ENCODE measurements around the gene ASTN2. TPM values are rescaled to one million over a fixed set of nuclear protein-coding genes. Genes with fewer than 3 reads are reported as not detected.
"Not testable (repeated sequence)": the region's sequence is repeated elsewhere in the genome, so short reads cannot be mapped to it uniquely, and the experiment has no call there.

Gene ASTN2
- total RNA-seq, 1 experiment from 2014 or later: 11.5 TPM

DNA sequence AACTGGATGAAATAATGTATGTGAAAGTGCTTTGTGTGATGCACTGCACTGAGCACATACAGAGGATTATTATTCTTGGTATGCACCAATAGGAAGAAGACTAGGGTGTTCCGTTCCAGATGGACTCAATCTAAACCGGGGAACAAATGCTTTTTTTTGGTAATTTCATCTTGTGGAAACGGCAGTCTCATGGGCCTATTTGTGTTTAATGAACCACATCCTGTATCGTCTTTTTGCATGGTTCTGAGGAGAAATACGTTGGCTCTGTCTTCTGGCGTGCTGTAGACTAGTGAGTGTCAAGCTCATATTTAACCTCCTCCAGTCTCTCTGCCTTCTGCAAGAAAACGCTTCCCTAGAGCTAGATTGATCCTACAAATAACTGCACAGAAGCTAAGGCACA lies 697.7 kb downstream of the ASTN2 start:
- DNase-seq (ENCODE audit: extremely low read depth, low read depth): no peak

DNA sequence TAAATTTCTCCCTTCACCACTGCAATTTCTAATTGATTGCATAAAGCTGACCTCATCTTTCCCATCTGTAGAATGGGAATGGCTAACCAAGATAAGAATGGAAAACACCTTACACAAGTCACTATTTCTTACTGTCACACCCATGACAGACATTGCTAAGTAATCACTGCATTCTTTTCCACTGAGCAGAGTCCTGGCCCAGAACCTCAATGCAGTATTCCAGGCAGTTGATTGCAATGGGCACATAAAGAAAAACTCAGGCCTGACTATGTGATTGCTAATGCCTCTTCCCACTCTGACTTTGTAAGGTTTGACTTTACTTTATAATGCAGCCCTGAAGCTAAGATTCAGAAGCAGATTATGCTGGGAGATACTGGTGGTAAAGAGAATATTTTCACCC lies 698.4 kb downstream of the ASTN2 start:
- no peak for DNase-seq (ENCODE audit: extremely low read depth, low read depth)

DNA sequence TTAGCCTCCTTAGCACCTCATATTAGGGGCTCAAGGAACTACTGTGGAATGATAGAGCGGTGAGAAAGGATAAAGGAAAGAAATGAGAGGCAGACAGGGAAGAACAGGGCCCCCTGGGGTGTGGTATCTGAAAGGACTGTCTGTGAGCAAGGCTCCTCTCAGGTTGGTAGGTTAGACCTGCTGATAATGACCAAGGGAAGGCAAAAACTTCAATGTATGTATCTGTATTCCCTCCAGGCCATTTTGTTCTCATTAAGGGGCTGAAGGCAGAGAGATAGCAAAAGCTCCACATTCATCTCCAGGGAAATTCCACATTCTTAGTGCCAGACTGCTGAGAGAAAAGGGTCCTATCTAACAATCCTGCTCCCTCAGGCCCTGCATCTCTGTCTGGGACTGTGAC lies 699.1 kb downstream of the ASTN2 start:
- no peak for DNase-seq (ENCODE audit: extremely low read depth, low read depth)

DNA sequence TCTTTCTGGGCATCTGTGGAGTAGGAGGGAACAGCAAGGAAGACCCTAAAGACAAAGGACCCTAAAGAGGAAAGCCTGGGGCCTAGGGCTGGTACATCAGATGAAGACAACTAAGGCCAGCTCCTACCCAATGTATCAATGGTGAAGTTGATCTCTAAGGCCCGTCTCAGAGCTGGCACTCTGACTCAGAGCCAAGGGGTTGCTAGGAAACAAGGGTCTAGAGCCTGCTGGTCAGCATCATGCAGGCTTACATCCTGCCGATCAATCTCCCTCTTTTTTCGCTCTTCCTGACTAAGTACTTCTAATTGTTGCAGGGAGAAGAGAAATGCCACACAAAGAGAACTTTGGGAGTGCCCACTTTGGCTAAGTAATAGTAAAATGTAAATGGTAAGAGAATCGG lies 701.6 kb downstream of the ASTN2 start:
- no peak for DNase-seq (ENCODE audit: extremely low read depth, low read depth)

DNA sequence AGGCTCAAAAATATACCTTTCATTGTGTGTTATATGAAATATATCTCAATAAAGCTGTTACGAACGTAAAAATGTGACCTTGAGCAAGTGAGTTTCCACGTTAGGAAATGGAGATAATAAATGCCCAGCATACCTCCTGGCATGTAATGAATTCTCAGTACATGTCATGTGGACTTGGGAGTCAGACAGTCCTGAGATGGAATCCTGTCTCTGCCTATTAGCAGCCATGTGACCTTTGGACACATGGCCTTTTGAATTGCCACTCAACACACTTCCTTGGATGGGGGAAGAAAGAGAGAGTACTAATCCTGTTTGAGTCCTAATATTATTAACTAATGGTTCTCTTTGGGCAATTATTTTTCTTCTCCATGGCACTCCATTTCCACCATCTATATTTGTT lies 702.1 kb downstream of the ASTN2 start:
- DNase-seq (ENCODE audit: extremely low read depth, low read depth): no peak

DNA sequence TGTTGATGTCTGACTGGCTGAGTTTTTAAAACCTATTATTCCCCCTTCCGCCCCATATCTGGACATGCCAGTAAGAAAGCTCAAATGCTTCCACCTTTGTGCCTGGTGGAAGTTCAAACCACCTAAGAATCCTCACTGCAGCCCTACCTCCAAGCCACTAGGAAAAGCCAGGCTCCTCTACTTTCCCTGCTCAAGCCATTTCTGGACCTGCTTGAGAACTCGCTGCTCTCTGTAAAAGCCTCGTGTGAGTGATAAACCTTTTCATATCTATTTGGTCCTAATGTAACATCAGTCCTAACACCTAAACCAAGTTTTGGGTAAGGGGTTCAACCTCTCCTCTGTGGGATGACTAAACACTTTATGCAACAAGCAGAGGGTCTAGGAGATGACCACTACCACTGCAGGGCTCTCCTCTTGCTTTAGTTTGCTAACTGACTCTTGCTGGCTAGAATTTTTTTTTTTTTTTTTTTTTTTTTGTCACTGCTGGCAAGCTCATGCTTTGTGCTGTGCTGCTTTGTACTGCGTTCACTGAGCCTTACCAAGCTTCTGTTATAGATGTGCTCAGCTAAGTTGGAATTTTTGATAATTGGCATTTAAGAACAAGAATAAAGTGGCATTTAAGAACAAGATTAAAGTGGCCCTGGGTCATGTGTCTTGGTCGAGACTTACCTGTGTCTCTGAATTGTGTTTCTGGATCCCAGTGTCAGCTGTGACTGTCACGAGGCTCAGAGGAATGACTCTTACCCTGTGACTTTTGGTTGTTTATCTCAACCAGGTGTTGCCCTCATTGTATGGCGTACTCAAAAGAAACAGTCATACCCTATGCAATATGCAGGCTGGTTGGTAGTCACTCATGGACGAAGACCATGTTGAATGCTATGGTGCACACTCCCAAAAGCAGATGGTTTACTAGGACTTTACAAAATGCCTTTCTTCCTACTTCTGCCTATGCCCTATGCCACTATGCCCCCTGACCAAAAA lies 708.3 kb downstream of the ASTN2 start:
- no peak for DNase-seq (ENCODE audit: extremely low read depth, low read depth)

DNA sequence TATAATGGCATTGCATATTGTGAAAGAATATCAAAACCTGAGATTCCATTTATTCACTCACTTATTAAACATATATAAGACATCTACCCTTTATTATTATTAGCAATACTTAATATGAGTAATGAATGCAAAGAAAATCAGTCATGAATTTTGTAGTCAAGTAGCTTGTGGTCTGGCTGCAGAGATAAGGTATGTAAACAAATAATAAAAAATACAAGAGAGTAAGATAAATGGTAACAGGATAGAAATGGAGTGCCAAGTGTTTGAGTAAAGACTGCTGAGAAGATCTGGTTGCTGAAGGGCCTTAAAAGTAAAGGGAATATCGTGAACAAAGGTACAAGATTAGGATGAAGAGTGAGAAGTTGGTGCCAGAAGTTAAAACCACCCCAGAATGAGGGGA lies 709.3 kb downstream of the ASTN2 start:
- no peak for DNase-seq (ENCODE audit: extremely low read depth, low read depth)

DNA sequence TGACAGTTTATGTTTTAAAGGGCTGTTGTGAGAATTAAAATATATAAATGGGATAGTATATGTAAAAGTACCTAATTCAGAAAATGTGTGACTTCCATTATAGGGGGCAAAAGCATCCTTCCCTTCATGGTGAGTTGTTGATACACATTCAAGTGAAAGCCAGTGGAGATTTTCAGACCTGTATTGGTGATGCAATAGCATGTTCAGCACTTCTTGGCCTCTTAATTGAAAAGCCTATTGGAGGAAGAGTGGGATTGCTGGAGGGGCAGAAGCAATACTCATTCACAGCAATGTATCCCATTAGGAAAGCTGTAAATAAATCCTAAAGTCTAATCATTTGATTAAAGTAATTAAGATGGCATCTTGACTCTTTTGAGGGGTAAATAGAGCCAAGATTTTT lies 710.4 kb downstream of the ASTN2 start:
- no peak for DNase-seq (ENCODE audit: extremely low read depth, low read depth)

DNA sequence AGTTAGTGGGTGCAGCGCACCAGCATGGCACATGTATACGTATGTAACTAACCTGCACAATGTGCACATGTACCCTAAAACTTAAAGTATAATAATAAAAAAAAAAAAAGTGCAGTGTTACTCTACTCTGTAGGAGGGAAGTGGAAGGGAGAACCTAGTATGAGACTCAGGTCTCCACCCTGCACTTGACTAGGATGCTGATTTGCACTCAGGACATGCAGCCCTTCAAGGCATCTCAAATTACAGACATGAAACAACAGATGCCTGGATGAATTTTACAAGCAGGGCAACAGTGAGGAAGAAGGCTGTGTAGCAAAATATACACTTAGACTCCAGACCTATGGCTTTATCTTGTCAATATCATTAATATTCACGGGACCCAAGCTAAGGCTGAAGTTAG lies 711.2 kb downstream of the ASTN2 start:
- no peak for DNase-seq (ENCODE audit: extremely low read depth, low read depth)

DNA sequence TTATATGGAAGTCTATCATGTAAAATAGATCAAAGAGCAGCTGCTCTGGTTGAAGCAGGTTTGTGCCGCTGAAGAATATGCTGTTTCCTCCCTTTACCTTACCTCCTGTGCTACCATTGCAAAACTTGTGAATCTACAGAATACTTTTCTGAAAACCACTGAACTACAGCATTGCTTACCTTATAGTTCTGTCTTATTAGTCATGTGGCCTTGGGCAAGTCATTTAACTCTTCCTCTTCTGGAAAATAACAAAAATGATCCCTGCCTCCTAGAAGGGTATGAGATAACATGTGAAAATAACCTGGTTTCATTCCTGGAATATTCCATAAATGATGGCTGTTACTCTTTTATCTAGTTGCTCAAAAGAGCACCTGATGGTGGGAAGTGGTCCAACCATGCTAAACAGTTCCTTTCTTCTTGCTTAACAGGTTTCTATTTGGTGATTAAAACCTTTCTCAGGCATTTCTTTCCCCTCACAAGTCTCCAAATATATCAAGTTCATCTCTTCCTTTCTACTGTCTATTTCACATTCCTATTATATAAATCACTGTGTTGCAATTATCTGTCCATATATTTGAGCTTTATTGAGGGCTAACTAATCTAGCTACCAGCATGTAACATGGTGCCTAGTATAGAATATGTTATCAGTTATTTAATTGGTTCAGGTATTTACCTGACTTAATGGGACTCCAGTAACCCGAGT lies 712.8 kb downstream of the ASTN2 start:
- no peak for DNase-seq (ENCODE audit: extremely low read depth, low read depth)

DNA sequence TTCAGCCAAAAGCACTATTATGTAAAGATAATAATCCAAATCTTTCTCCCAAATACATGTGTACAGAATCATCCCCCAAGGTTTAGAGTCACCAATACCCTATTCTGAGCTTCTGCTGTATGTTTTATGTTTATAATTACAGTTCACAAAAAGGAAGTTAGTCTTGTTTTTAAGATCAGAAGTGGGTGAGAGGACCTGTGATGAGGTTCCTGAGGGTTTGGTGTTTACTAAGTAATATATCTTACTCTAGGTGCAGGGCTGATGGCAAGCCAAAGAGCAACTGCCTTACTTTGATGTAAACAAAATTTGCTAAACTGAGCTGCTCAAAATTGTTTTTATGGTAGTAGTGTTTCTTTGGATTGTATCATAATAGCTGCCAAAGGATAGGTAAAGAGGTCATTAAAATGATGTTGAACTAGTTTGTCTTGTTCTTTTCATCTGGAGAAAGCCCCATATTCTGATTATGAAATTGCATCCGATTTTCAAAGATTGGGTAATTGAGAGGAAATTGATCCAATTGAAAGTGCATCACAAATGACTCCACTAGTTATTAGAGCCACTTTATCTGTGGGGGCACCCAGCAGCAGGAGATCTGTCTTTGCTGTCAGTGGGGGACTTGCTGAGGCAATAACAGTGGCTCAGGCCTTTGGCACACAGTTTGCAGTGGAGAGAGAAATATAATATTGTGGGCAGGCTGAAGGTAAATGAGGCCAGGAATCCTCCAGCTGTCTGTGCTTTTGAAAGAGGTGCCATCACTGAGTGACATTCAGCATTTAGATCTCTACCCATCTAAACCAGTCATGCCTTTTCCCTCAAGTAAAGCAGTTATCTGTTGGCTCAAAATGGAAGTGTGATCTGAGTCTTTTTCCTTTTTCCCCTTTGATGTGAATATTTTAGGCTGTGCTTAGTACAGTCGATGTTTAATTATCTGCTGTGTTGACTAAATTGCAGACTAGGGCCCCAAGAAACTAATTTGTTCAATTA lies 713.7 kb downstream of the ASTN2 start:
- DNase-seq (ENCODE audit: extremely low read depth, low read depth): no peak

DNA sequence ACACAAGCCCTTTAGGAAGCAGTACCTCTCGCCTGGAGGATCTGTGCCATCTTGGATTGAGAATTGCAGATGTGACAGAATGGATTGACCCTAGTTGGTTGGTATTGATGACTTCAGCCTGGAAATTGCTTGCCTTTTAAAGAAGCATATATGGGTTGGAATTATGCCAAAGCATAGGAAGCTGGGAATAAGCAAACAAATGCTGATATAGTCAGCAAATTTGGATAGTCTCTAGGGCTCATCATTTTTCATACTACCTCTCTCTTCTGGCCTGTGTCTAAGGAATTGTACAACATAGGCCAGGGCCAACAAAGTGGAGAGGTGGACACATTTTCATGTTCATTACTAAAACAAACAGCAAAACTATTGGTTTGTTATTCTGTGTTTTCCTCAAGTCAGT lies 714.6 kb downstream of the ASTN2 start:
- DNase-seq (ENCODE audit: extremely low read depth, low read depth): no peak

DNA sequence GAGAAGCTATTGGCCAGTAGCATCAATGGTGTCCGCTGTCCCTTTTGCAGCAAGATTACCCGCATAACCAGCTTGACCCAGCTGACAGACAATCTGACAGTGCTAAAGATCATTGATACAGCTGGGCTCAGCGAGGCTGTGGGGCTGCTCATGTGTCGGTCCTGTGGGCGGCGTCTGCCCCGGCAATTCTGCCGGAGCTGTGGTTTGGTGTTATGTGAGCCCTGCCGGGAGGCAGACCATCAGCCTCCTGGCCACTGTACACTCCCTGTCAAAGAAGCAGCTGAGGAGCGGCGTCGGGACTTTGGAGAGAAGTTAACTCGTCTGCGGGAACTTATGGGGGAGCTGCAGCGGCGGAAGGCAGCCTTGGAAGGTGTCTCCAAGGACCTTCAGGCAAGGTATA lies 717.0 kb downstream of the ASTN2 start:
- DNase-seq (ENCODE audit: extremely low read depth, low read depth): no peak

DNA sequence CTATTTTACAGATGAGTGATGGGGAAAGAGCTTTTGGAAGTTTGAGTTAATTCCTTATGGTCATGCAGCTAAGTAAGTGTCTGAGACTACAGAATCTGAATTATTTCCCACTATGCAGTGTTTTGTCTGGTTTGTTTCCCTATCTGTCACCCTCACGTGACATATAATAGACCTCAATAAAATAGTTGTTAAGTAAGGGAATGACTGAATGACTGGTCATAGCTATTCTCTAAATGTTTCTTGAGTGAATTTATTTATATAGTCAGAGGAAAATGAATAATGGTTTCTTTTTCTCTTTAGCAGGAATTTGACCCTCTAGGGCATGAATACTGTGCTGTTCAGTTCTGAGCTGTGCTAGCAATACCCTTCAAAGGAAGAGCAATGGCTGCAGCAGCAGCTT lies 717.5 kb downstream of the ASTN2 start:
- no peak for DNase-seq (ENCODE audit: extremely low read depth, low read depth)

DNA sequence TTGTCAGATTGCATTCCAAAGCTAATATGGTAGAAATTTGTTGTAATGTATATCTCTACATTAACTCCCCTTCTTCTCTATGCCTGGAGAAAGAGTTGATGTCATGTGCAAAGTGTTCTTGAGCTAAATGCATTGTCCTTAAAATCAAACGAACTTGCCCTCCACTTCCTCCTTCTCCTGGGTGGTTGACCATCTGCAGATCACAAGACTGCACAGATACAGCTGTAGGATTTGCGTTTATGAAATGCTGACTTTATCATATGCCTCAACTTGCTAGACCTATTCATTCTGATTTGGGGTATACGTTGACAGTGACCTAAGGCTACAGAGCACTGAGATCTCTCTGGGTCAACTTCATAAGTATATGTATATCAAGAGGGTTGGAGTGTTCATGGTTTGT lies 719.4 kb downstream of the ASTN2 start:
- no peak for DNase-seq (ENCODE audit: extremely low read depth, low read depth)

DNA sequence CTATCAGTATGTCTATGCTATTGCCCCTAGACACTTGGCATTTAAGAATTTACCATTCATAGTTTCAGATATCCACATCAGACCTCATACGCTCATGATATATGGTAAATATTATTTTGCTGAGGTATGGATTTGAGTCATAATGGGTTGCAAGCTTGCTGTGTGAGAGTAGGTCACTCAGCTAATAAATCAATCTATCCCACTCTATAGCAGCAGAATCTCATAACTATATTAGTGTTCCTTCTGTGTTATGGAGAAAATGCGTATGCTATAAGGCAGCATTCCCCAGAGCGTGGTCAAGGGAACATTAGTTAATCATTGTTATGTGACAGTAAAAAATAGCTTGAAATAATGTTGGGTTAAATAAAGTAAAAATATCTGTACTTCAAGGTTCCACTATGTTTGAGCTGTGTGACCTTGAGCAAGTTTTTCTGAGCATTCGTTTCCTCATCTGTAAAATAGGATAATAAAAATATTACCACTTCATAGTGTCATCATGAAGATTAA lies 720.0 kb downstream of the ASTN2 start:
- DNase-seq (ENCODE audit: extremely low read depth, low read depth): no peak

DNA sequence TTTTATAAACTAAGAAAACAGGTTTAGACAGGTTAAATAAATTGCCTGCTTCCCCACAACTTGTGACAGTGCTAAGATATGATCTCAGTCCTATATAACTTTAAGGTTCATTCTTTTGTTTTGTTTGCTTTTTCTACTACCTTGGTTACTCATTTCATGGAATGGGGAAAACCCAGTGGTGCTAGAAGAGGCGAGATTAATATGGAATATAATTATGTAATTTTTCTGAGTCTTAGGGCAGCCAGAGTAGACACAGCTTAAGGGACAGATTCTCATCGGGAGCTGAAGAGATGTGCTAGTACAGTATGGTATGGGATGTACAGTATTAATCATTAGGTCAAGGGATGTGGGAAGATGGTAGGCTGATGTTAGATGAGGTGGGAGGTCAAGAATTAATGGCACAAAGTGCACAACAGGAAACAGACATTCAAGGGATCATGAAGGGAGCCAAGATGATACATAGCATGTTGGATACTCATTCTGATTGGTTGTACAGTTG lies 721.6 kb downstream of the ASTN2 start:
- no peak for DNase-seq (ENCODE audit: extremely low read depth, low read depth)

DNA sequence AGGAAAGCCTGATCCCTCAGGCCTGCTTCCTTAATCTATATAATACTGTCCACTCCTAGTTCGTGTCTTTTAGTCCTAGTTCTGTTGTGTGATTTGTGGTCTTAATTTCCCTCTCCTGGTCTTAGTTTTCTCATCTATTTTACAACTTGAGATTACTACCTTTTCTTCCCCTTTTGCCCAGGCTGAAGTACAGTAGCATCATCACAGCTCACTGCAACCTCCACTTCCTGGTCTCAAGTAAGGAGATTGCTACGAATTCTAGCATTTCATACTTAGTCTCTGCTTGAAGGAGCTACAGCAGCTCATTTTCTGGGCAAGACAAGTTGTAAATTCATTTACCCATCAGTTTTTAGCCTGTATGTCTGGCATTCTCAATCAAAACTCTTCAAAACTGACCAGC lies 722.2 kb downstream of the ASTN2 start:
- DNase-seq (ENCODE audit: extremely low read depth, low read depth): no peak

DNA sequence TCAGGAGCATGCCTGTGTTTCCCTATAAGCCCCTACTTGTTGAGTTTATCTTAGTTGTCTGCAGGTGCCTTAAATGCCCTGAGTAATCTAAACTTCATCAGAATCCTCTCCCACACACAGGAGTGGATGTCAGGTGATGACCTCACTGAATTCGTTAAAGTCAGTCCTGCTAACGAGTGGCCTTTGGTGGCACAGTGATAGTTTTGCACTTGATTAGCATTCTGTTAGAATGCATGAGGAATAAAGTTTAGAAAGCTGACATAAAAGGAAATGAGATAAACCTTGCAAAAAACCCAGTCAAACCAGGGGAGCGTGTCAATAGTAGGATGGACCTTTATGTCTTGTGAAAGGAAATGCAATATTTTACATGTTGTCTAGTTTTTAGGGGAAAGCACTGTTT lies 723.2 kb downstream of the ASTN2 start:
- DNase-seq (ENCODE audit: extremely low read depth, low read depth): no peak

DNA sequence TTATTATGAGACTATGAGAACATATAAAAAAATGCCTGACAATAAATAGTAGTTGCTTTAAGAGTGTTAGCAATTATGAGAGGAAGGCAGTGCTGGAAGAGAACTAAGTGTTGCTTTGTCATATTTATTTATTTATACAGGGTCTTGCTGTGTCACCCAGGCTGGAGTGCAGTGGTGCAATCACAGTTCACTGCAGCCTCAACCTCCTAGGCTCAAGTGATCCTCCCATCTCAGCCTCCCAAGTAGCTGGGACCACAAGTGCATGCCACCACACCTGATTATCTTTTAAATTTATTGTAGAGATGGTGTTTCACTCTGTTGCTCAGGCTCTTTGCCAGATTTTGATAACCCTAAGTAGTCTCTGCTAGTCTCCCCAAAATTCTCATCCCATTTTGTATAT lies 724.1 kb downstream of the ASTN2 start:
- not testable (repeated sequence) for DNase-seq (ENCODE audit: extremely low read depth, low read depth)
